ENCODE results near the gene GDPGP1.

Gene GDPGP1

DNA sequence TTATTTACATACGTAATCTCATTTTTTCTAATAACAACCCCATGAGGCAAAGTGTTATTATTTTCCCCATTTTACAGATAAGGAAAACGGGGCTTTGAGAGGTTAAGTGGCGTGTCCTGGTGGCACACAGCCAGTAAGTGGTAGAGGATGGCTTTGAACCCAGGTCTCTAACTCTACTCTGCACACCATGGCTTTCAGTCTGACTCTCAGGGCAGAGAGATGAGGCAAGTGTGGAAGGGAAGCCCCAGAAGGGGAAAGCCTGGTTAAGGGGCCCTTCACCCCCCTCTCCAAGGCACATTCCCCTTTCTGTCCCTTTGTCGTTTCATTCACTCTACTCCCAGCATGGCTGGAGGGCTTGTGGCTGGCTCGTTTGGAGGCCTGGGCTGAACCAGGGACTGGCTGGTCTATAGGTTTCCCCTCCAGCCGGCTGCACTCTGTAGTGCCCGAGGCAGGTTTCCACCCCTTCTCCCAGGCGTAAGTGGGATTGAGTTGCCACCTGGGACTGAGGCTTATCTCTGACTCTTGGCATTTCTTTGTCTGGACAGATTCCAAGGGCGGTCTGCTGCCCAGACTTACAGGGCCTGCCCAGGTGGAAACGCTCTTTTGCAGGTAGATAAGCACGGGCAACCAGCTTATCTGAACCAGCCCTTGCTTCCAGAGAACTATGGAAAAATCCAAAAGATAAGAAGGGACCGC lies 20.7 kb upstream of the GDPGP1 start:
- no peak for TF ChIP-seq CTCF (IDR thresholded peaks at IDR 0.05; ENCODE audit: low read depth, low read length)
- Histone ChIP-seq H3K4me3 (ENCODE audit: low read depth, low read length) (no peak overlapping the region), H3K4me1 (peaks cover 24% of the 10 kb centered on the region), H3K27me3 (no peaks in the 10 kb centered on the region), H3K9me3 (no peaks in the 10 kb centered on the region), H3K36me3 (no peaks in the 10 kb centered on the region)
- peak; percentile 85 for DNase-seq

DNA sequence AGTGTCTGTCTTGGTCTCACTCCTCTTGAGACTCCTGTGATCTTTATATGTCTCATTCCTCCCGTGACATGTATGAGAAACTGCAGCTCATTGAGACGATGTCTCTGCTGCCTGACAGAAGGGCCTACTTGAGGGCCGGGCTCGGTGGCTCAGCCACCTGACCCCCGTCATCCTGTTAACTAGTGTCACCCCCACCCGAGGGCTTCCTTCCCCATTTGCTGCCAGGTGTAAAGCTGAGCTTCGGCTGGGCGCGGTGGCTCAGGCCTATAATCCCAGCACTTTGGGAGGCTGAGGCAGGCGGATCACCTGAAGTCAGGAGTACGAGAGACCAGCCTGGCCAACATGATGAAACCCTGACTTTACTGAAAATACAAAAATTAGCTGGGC lies 20.2 kb upstream of the GDPGP1 start:
- no peak for TF ChIP-seq CTCF (IDR thresholded peaks at IDR 0.05; ENCODE audit: low read depth, low read length)
- no peaks in the 10 kb centered on the region for H3K27me3 ChIP-seq
- no peak overlapping the region for H3K4me3 ChIP-seq (ENCODE audit: low read depth, low read length)
- peaks cover 24% of the 10 kb centered on the region for H3K4me1 ChIP-seq
- H3K36me3 ChIP-seq, result no peaks in the 10 kb centered on the region
- H3K9me3 ChIP-seq, result no peaks in the 10 kb centered on the region
- no peak for DNase-seq

GRCh38 chr15:90214553-90215196 lies 19.3 kb upstream of the GDPGP1 start:
- H3K4me1 ChIP-seq, result peaks cover 28% of the 10 kb centered on the region

DNA sequence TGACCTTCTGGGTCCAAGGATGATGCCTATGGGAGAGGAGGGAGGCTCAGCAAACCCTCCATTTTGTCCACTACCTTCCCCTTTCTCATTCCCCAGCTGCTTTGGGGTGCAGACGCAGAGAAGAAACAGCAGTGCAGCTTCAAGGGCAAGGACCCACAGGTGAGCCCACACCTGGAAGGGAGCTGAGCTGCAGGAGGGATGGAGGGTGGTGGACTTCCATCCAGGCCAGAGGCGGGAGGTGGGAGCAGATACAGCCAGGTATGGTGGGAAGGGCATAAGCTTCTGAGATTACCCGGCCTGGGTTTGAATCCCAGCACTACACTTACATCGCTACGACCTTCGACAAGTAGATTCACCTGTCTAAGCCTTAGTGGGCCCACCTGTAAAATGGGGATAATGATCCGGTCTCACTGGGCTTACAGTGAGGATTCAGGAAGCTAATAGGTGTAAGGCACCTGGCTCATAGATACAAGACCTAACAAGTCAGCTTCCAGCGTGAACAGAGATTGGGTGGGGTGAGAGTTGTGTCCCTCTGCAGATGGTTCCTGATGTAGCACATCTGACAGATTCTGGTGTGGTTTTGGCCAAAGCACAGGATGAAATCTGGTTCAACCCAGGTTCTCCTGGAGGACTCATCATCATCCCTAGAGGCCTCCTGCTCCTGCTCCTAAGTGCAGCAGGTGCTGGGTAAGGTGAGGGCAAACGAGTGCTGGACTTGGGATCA lies 16.2 kb upstream of the GDPGP1 start:
- no peaks in the 10 kb centered on the region for H3K36me3 ChIP-seq
- TF ChIP-seq CTCF (IDR thresholded peaks at IDR 0.05; ENCODE audit: low read depth, low read length), result no peak
- DNase-seq, result no peak
- H3K27me3 ChIP-seq, result no peaks in the 10 kb centered on the region
- no peaks in the 10 kb centered on the region for H3K9me3 ChIP-seq
- peaks cover 18% of the 10 kb centered on the region for H3K4me1 ChIP-seq
- no peak overlapping the region for H3K4me3 ChIP-seq (ENCODE audit: low read depth, low read length)

More at GRCh38 chr15:90214553-90215196, 19.3 kb upstream of the GDPGP1 start:
- H3K36me3 ChIP-seq, result no peaks in the 10 kb centered on the region
- no peak for DNase-seq
- no peak overlapping the region for H3K4me3 ChIP-seq (ENCODE audit: low read depth, low read length)
- TF ChIP-seq CTCF (IDR thresholded peaks at IDR 0.05; ENCODE audit: low read depth, low read length), result peak; percentile 50
- no peaks in the 10 kb centered on the region for H3K9me3 ChIP-seq
- H3K27me3 ChIP-seq, result no peaks in the 10 kb centered on the region

GRCh38 chr15:90219421-90220141 lies 14.4 kb upstream of the GDPGP1 start:
- peak; percentile 79 for DNase-seq
- no peaks in the 10 kb centered on the region for H3K9me3 ChIP-seq
- peaks cover 11% of the 10 kb centered on the region for H3K4me1 ChIP-seq

More at GRCh38 chr15:90219421-90220141, 14.4 kb upstream of the GDPGP1 start:
- Histone ChIP-seq H3K4me3 (ENCODE audit: low read depth, low read length) (no peak overlapping the region), H3K36me3 (no peaks in the 10 kb centered on the region; the same call in 1 of the 2 replicates), H3K27me3 (no peaks in the 10 kb centered on the region)
- peak; percentile 85 for TF ChIP-seq CTCF (IDR thresholded peaks at IDR 0.05; ENCODE audit: low read depth, low read length)

All from BE2C (cell line).